HEK293T (cell line): ENCODE data around the gene CORO1C.

Experiments used
- ARNT ChIP-seq: fragments of 450-650 bp; IDR thresholded peaks from 2 replicates; pipeline ENCODE4 v1.6.1; 2017; ENCODE audit warnings: mild to moderate bottlenecking
- CTBP1 ChIP-seq: fragments of 450-650 bp; IDR thresholded peaks from 2 replicates; pipeline ENCODE4 v1.6.1; 2016; ENCODE audit warnings: borderline replicate concordance
- FOXA1 ChIP-seq: fragments of 450-650 bp; IDR thresholded peaks from 2 replicates; pipeline ENCODE4 v1.6.1; 2016; ENCODE audit warnings: mild to moderate bottlenecking
- HDGF ChIP-seq: fragments of 450-650 bp; IDR thresholded peaks from 2 replicates; pipeline ENCODE4 v1.6.1; 2017; ENCODE audit warnings: antibody characterized with exemption, borderline replicate concordance
- NFRKB ChIP-seq: fragments of 450-650 bp; IDR thresholded peaks from 2 replicates; pipeline ENCODE4 v1.6.1; 2016; ENCODE audit warnings: mild to moderate bottlenecking, moderate library complexity
- PKNOX1 ChIP-seq: fragments of 450-650 bp; IDR thresholded peaks from 2 replicates; pipeline ENCODE4 v1.6.1; 2016
- SP1 ChIP-seq: fragments of 450-650 bp; IDR thresholded peaks from 2 replicates; pipeline ENCODE4 v1.6.1; 2017
- SUZ12 ChIP-seq: fragments of 450-650 bp; IDR thresholded peaks from 2 replicates; pipeline ENCODE4 v1.6.1; 2016; ENCODE audit warnings: mild to moderate bottlenecking

DNA sequence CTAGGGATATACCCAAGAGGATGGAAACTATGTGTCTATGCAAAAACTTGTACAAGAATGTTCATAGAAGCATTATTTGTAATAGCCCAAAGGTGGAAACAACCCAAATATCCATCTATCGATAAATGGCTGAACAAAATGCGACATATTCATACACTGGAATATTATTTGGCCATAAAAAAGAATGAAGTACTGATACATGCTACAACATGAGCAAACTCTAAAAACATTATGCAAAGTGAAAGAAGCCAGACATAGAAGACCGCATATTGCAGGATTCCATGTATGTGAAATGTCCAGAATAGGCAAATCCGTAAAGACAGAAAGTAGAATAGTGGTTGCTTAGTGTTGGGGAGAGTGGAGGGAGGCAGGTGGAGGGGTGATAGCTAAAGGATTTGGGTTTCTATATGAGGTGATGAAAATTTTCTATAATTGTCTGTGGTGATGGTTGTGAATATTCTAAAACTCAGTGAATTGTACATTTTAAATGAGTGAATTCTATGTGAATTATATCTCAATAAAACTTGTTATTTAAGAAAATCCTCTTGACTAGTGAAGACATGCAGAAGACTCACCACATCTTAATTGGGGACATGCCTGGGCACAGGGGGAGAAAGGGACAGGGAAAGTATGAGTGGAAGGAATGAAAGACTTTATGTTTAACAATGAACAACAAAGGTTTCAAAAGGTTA is 67.8 kb downstream of the CORO1C start:
- TF ChIP-seq FOXA1 (no peak), PKNOX1 (no peak), SUZ12 (no peak), NFRKB (no peak), SP1 (no peak), HDGF (no peak), ARNT (no peak), CTBP1 (no peak)
